Suprapubic skin (tissue), 4 donors: ENCODE results near the gene CASQ2. TPM values are rescaled to one million over a fixed set of nuclear protein-coding genes. Genes with fewer than 3 reads are reported as not detected.

Experiments used
- DNase-seq, 2 donors: peaks; one replicate each; pipeline ENCODE4 v3.0.0-alpha.2; 2019; ENCODE audit warnings: low spot score in 2 of 2
- H3K27ac ChIP-seq: fragments of 200-600 bp; sonication (generic); one replicate; pipeline ENCODE4 v1.5.1; 2019
- H3K27me3 ChIP-seq: fragments of 200-600 bp; sonication (generic); one replicate; pipeline ENCODE4 v1.5.1; 2019
- H3K36me3 ChIP-seq: fragments of 200-600 bp; sonication (generic); one replicate; pipeline ENCODE4 v1.5.1; 2019
- H3K4me1 ChIP-seq: fragments of 200-600 bp; sonication (generic); one replicate; pipeline ENCODE4 v1.5.1; 2019
- H3K4me3 ChIP-seq: fragments of 200-600 bp; sonication (generic); one replicate; pipeline ENCODE4 v1.5.1; 2019; ENCODE audit warnings: mild to moderate bottlenecking
- H3K9me3 ChIP-seq: fragments of 200-600 bp; sonication (generic); one replicate; pipeline ENCODE4 v1.5.1; 2019
- EP300 ChIP-seq: sonication (generic); formaldehyde crosslinking; IDR thresholded peaks from one replicate; pipeline ENCODE4 v1.6.1; 2017; ENCODE audit warnings: antibody characterized with exemption
- POLR2A ChIP-seq, 2 donors: fragments of 450-650 bp; IDR thresholded peaks; one replicate each; pipeline ENCODE4 v1.6.1; 2017; ENCODE audit warnings: antibody characterized with exemption in 2 of 2, mild to moderate bottlenecking in 2 of 2, moderate library complexity in 2 of 2
- POLR2AphosphoS5 ChIP-seq, 3 donors: sonication (generic); formaldehyde crosslinking; IDR thresholded peaks; one replicate each; pipeline ENCODE4 v1.6.1; 2017; ENCODE audit warnings: antibody characterized with exemption in 3 of 3
- WGBS: methylation state at CpG from one replicate; pipeline ENCODE4 v1.1.5; 2018; 5-methylcytosine and 5-hydroxymethylcytosine counted together
- total RNA-seq, 4 donors: library from RNA; depleted of rRNA; stranded (reverse); fragments of >200 nt; gene quantifications; one replicate each; pipeline ENCODE4 v1.1.0, GENCODE V29; 2016
- TF ChIP-seq, protein P1 (sequence below), 2 donors: fragments of 200-600 bp in 1 of 2; fragments of 450-650 bp in 1 of 2; sonication (generic) in 1 of 2; IDR thresholded peaks; one replicate each; pipeline ENCODE4 v1.5.1; 2016 to 2019; ENCODE audit warnings: antibody characterized with exemption in 2 of 2, mild to moderate bottlenecking in 1 of 2, moderate library complexity in 1 of 2

The CASQ2 gene
- total RNA-seq, 4 donors from 2014 or later, result 1.5 to 3.6 (median 2.5) TPM

DNA sequence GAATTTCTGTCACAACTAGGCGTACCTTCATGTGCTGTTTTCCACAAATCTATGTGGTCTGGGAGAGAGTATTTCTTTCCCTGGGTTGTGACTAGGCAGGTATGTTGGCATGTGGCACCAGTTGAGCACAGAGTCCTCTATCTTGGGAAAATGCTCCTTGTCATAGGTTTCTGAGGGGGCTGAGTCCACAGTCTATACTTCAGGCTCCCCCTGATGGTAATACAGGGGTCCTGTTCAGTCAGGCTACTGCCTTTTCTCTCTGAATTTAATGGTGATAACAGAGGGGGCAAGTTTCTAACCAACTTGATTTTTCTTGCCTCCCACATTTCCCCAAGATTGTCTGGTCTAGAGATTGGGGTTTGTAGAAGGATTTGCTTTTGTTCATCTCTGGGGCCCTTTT, 90.9 kb downstream of the CASQ2 start:
- no peak for DNase-seq
- TF ChIP-seq, protein P1, sequence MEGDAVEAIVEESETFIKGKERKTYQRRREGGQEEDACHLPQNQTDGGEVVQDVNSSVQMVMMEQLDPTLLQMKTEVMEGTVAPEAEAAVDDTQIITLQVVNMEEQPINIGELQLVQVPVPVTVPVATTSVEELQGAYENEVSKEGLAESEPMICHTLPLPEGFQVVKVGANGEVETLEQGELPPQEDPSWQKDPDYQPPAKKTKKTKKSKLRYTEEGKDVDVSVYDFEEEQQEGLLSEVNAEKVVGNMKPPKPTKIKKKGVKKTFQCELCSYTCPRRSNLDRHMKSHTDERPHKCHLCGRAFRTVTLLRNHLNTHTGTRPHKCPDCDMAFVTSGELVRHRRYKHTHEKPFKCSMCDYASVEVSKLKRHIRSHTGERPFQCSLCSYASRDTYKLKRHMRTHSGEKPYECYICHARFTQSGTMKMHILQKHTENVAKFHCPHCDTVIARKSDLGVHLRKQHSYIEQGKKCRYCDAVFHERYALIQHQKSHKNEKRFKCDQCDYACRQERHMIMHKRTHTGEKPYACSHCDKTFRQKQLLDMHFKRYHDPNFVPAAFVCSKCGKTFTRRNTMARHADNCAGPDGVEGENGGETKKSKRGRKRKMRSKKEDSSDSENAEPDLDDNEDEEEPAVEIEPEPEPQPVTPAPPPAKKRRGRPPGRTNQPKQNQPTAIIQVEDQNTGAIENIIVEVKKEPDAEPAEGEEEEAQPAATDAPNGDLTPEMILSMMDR (IDR thresholded peaks at IDR 0.05), result no peak
- TF ChIP-seq POLR2AphosphoS5 (IDR thresholded peaks at IDR 0.05), result no peak
- TF ChIP-seq EP300, result no peak
- no peak for TF ChIP-seq POLR2A (IDR thresholded peaks at IDR 0.05)
- Histone ChIP-seq H3K27ac (no peak overlapping the region), H3K9me3 (no peaks in the 10 kb centered on the region), H3K4me1 (peaks cover 48% of the 10 kb centered on the region), H3K4me3 (no peak overlapping the region), H3K36me3 (peaks cover 5% of the 10 kb centered on the region), H3K27me3 (no peaks in the 10 kb centered on the region)
- 94% methylated on average over 1 of the region's 1 CpG for WGBS

DNA sequence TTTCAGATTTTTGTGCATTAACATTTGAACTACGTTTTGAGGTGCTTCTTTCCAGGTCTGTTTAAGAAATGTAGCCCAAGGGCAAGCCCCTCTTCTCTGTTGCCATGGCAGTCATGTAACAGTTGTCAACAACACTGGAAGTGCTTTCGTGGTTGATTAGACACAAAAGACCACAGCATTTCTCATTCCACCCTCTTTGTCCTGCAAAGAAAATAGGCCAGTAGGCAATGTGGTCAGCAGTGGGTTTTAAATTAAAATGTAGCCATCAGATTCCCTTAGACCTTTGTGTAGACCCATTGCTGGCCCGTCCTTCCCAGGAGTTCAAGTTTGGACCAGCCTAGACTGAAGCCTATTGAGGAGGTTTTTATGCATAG, 91.3 kb downstream of the CASQ2 start:
- H3K4me3 ChIP-seq, result no peak overlapping the region
- DNase-seq, result no peak
- H3K4me1 ChIP-seq, result peaks cover 48% of the 10 kb centered on the region
- no peaks in the 10 kb centered on the region for H3K27me3 ChIP-seq
- no peak overlapping the region for H3K27ac ChIP-seq
- H3K36me3 ChIP-seq, result peaks cover 9% of the 10 kb centered on the region
- H3K9me3 ChIP-seq, result no peaks in the 10 kb centered on the region
- WGBS, result 43% methylated on average over 3 of the region's 3 CpGs
- TF ChIP-seq POLR2AphosphoS5 (IDR thresholded peaks at IDR 0.05), result no peak
- TF ChIP-seq POLR2A (IDR thresholded peaks at IDR 0.05), result no peak
- TF ChIP-seq EP300, result no peak
- TF ChIP-seq, protein P1 (IDR thresholded peaks at IDR 0.05), result no peak

DNA sequence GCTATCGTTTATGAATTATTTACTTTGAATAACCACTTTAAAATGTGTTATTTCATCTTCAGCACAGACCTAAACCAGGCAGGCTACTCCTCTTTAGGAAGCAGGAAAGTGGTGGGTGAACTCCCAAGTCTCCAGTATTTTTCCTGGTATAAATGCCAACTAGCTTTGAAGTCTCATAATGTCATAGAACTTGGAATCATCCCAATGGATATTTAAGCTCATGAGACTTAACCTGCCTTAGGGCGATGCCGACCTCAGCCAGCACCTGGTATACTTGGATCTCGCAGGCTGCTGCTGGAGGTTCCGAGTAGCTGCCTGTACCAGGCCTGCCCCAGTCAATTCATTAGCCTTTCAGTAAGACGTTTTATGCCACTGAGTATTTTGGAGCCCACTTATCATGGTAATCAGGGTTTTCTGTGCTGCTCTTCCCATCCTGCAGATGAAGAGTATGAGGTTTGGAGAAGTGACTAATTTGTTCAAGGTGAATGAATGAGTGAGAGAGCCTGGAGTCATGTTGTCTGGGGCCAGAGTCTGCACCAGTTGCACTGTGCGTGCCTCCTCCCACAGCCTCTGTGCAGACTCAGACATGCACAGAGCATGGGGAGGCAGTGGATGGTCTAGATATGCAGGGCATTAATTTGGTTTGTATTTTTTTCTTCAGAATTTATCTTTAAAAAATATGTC, 91.9 kb downstream of the CASQ2 start:
- no peak overlapping the region for H3K4me3 ChIP-seq
- H3K27ac ChIP-seq, result no peak overlapping the region
- 58% methylated on average over 7 of the region's 7 CpGs for WGBS
- H3K4me1 ChIP-seq, result peaks cover 53% of the 10 kb centered on the region
- DNase-seq, result no peak
- TF ChIP-seq, protein P1 (IDR thresholded peaks at IDR 0.05), result no peak
- TF ChIP-seq EP300, result no peak
- no peak for TF ChIP-seq POLR2A (IDR thresholded peaks at IDR 0.05)
- no peak for TF ChIP-seq POLR2AphosphoS5 (IDR thresholded peaks at IDR 0.05)
- H3K27me3 ChIP-seq, result no peaks in the 10 kb centered on the region
- H3K36me3 ChIP-seq, result peaks cover 9% of the 10 kb centered on the region
- no peaks in the 10 kb centered on the region for H3K9me3 ChIP-seq

DNA sequence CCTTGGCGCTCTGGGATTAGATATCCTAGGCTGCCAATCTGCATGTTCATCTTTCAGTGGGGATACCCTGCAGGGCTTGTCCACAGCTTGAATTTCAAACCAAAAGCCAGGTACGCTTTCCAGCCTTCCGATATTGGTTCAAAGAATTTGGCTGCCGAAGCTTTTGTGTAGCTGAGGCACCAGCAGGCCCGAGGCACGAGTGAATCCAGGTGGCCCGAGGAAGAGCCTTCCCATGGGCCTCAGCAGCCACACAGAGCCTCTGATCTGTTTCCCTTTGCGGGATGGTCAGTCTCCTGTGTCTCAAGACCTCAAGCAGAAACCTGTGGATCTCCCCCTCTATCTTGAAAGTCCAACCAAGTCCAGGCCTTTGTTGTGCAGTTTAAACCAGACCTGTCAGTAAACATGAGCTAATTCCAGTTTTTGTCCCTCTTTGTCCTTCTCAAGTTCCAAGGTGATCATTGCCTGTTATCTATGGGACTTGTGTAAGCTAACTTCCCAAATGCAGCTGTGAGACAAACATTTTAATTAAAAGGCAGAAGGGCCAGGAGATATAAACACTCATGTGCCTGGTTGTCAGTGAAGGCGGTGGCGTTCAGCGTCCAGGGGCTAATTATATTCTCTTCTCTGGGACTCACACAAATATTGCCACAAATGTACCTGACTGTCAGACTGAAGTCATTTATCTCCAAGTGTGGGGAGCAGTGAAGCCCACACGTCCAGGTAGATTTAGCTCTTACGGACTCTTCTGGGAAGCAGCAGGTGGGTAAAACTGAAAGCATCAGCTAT, 96.1 kb downstream of the CASQ2 start:
- Histone ChIP-seq H3K4me3 (no peak overlapping the region), H3K27ac (no peak overlapping the region), H3K36me3 (peaks cover 20% of the 10 kb centered on the region), H3K9me3 (no peaks in the 10 kb centered on the region), H3K27me3 (no peaks in the 10 kb centered on the region), H3K4me1 (peaks cover 28% of the 10 kb centered on the region)
- WGBS, result 92% methylated on average over 13 of the region's 13 CpGs
- DNase-seq, result no peak
- TF ChIP-seq EP300 (no peak), POLR2A (IDR thresholded peaks at IDR 0.05) (no peak), POLR2AphosphoS5 (IDR thresholded peaks at IDR 0.05) (no peak)
- TF ChIP-seq, protein P1 (IDR thresholded peaks at IDR 0.05), result no peak
